SK-N-SH (cell line): ENCODE measurements around the gene ABCA6. TPM values are rescaled to one million over a fixed set of nuclear protein-coding genes. Genes with fewer than 3 reads are reported as not detected.

Experiments used
- CTCF ChIA-PET: fragments of 300-600, 350-600 bp; formaldehyde crosslinking; extraction: SDS; loops from one replicate; lab custom pipeline; 2021; lab: Yijun Ruan, JAX
- POLR2A ChIA-PET: fragments of 350-600 bp; sonication (Branson Sonifier 250); formaldehyde crosslinking; extraction: SDS; loops from one replicate; lab custom pipeline; 2020; ENCODE audit warnings: antibody characterized with exemption, inconsistent platforms; lab: Yijun Ruan, JAX
- DNase-seq: peaks from one replicate; pipeline ENCODE4 v3.0.0; 2012
- H2AFZ ChIP-seq: fragments of 200-600 bp; sonication (generic); 2 replicates; pipeline ENCODE4 v1.8.1; 2016; ENCODE audit warnings: antibody characterized with exemption, mild to moderate bottlenecking, low read depth
- H3F3A ChIP-seq: fragments of 200-600 bp; sonication (generic); replicated peaks from 2 replicates; pipeline ENCODE3; 2016; ENCODE audit warnings: antibody characterized with exemption, mild to moderate bottlenecking; ENCODE audit not compliant: insufficient read depth
- H3K27ac ChIP-seq, 2 experiments: fragments of 200-500 bp in 1 of 2; fragments of 200-600 bp in 1 of 2; sonication (Bioruptor generic) in 1 of 2; sonication (generic), shearing (Covaris generic) in 1 of 2; 2 replicates each; pipeline versions ENCODE4 v1.5.1 to v1.6.1; 2014 to 2016; ENCODE audit warnings: low read depth in 2 of 2, inconsistent platforms in 1 of 2, low read length in 1 of 2, mild to moderate bottlenecking in 1 of 2, mixed read lengths in 1 of 2
- H3K27me3 ChIP-seq: fragments of 200-600 bp; sonication (generic), shearing (Covaris generic); 2 replicates; pipeline ENCODE4 v1.6.1; 2016; ENCODE audit warnings: mixed run types; ENCODE audit not compliant: insufficient read depth
- H3K36me3 ChIP-seq, 2 experiments: fragments of 200-500 bp in 1 of 2; fragments of 200-600 bp in 1 of 2; sonication (Bioruptor generic) in 1 of 2; sonication (generic) in 1 of 2; replicated peaks in 1 of 2; 2 replicates each; pipeline versions ENCODE3 to v1.5.1; 2014 to 2016; ENCODE audit warnings: low read length in 1 of 2, mild to moderate bottlenecking in 1 of 2; ENCODE audit not compliant: insufficient read depth in 2 of 2, control insufficient read depth in 1 of 2
- H3K4me1 ChIP-seq, 2 experiments: fragments of 200-500 bp in 1 of 2; fragments of 200-600 bp in 1 of 2; sonication (Bioruptor generic) in 1 of 2; sonication (generic), shearing (Covaris generic) in 1 of 2; 2 replicates each; pipeline versions ENCODE4 v1.5.1 to v1.6.1; 2014 to 2016; ENCODE audit warnings: low read depth in 1 of 2, low read length in 1 of 2, mixed run types in 1 of 2; ENCODE audit not compliant: insufficient read depth in 2 of 2, control insufficient read depth in 1 of 2
- H3K4me2 ChIP-seq: fragments of 200-600 bp; sonication (generic), shearing (Covaris generic); 2 replicates; pipeline ENCODE4 v1.6.1; 2017; ENCODE audit warnings: mixed run types
- H3K4me3 ChIP-seq, 2 experiments: fragments of 200-500 bp in 1 of 2; fragments of 200-600 bp in 1 of 2; sonication (Bioruptor generic) in 1 of 2; sonication (generic), shearing (Covaris generic) in 1 of 2; 2 replicates each; pipeline versions ENCODE4 v1.5.1 to v1.8.1; 2014 to 2016; ENCODE audit warnings: low read depth in 2 of 2, inconsistent platforms in 1 of 2, low read length in 1 of 2, mild to moderate bottlenecking in 1 of 2, mixed read lengths in 1 of 2, moderate library complexity in 1 of 2
- H3K79me2 ChIP-seq: fragments of 200-600 bp; sonication (generic); 2 replicates; pipeline ENCODE4 v1.8.1; 2017; ENCODE audit warnings: mild to moderate bottlenecking; ENCODE audit not compliant: insufficient read depth
- H3K9ac ChIP-seq: fragments of 200-600 bp; sonication (generic); 2 replicates; pipeline ENCODE4 v1.6.1; 2017; ENCODE audit warnings: mixed run types
- H3K9me2 ChIP-seq: fragments of 200-600 bp; sonication (generic); 2 replicates; pipeline ENCODE4 v1.6.1; 2017; ENCODE audit warnings: mixed run types
- H3K9me3 ChIP-seq: fragments of 200-600 bp; sonication (generic); 2 replicates; pipeline ENCODE4 v1.6.1; 2017; ENCODE audit warnings: mixed run types, mild to moderate bottlenecking, moderate library complexity
- H4K20me1 ChIP-seq: fragments of 200-600 bp; sonication (generic); 2 replicates; pipeline ENCODE4 v1.6.1; 2017; ENCODE audit warnings: mild to moderate bottlenecking, mixed run types; ENCODE audit not compliant: insufficient read depth
- CHD2 ChIP-seq: fragments of 150-350 bp; IDR thresholded peaks from 2 replicates; pipeline ENCODE4 v1.6.1; 2018; ENCODE audit warnings: low read length; ENCODE audit not compliant: partially characterized antibody
- CTCF ChIP-seq: fragments of 200-600 bp; sonication (generic); IDR thresholded peaks from 2 replicates; pipeline ENCODE4 v1.6.1; 2017; ENCODE audit warnings: antibody characterized with exemption, mild to moderate bottlenecking, moderate library complexity
- ELF1 ChIP-seq: IDR thresholded peaks from 2 replicates; pipeline ENCODE4 v1.4.0; 2012
- EP300 ChIP-seq, 2 experiments: IDR thresholded peaks; 2 replicates each; pipeline versions ENCODE4 v1.4.0 to v1.6.1; 2012; ENCODE audit warnings: borderline replicate concordance in 1 of 2, low read depth in 1 of 2, low read length in 1 of 2
- EZH2phosphoT487 ChIP-seq: fragments of 200-600 bp; sonication (generic); IDR thresholded peaks from 2 replicates; pipeline ENCODE4 v1.6.1; 2017; ENCODE audit warnings: low read depth, mixed run types, mild to moderate bottlenecking, antibody characterized with exemption, moderate library complexity, borderline replicate concordance
- FOSL2 ChIP-seq: IDR thresholded peaks from 2 replicates; pipeline ENCODE4 v1.4.0; 2012; ENCODE audit warnings: low read depth, mild to moderate bottlenecking, moderate library complexity, borderline replicate concordance
- FOXJ3 ChIP-seq: sonication (generic); formaldehyde crosslinking; IDR thresholded peaks from 2 replicates; pipeline ENCODE4 v1.5.1; 2020; ENCODE audit warnings: mild to moderate bottlenecking, missing genetic modification reagents
- FOXM1 ChIP-seq: IDR thresholded peaks from 2 replicates; pipeline ENCODE4 v1.4.0; 2012; ENCODE audit warnings: low read depth, mild to moderate bottlenecking
- GABPA ChIP-seq: IDR thresholded peaks from 2 replicates; pipeline ENCODE4 v1.4.0; 2012; ENCODE audit warnings: low read depth, mild to moderate bottlenecking
- GATA2 ChIP-seq: sonication (generic); formaldehyde crosslinking; IDR thresholded peaks from 2 replicates; pipeline ENCODE4 v1.5.0; 2020; ENCODE audit warnings: mild to moderate bottlenecking, missing genetic modification reagents
- JUND ChIP-seq: IDR thresholded peaks from 2 replicates; pipeline ENCODE4 v1.4.0; 2012
- MEF2A ChIP-seq: IDR thresholded peaks from 2 replicates; pipeline ENCODE4 v1.4.0; 2012; ENCODE audit warnings: low read depth, borderline replicate concordance
- MXI1 ChIP-seq: IDR thresholded peaks from 2 replicates; pipeline ENCODE4 v1.6.1; 2012; ENCODE audit warnings: mild to moderate bottlenecking, low read depth, low read length, improper control_type of control experiment
- NFIC ChIP-seq: IDR thresholded peaks from 2 replicates; pipeline ENCODE4 v1.4.0; 2012; ENCODE audit warnings: borderline replicate concordance
- NRF1 ChIP-seq: IDR thresholded peaks from 2 replicates; pipeline ENCODE4 v1.6.1; 2012; ENCODE audit warnings: low read depth, mild to moderate bottlenecking, low read length
- POLR2AphosphoS5 ChIP-seq: IDR thresholded peaks from 2 replicates; pipeline ENCODE4 v1.6.1; 2012; ENCODE audit warnings: low read depth, low read length
- RCOR1 ChIP-seq: fragments of 150-350 bp; IDR thresholded peaks from 2 replicates; pipeline ENCODE4 v1.6.1; 2017; ENCODE audit warnings: antibody characterized with exemption, low read length
- REST ChIP-seq: IDR thresholded peaks from 2 replicates; pipeline ENCODE4 v1.6.1; 2012; ENCODE audit warnings: mild to moderate bottlenecking, low read depth, low read length, moderate library complexity
- RFX5 ChIP-seq: IDR thresholded peaks from 2 replicates; pipeline ENCODE4 v1.6.1; 2012; ENCODE audit warnings: mild to moderate bottlenecking, improper control_type of control experiment, low read length
- RXRA ChIP-seq: IDR thresholded peaks from 2 replicates; pipeline ENCODE4 v1.4.0; 2012; ENCODE audit warnings: low read depth, mild to moderate bottlenecking, borderline replicate concordance
- SIN3A ChIP-seq: IDR thresholded peaks from 2 replicates; pipeline ENCODE4 v1.6.1; 2012; ENCODE audit warnings: low read depth, mild to moderate bottlenecking, low read length, moderate library complexity, borderline replicate concordance
- SMC3 ChIP-seq: IDR thresholded peaks from 2 replicates; pipeline ENCODE4 v1.6.1; 2012; ENCODE audit warnings: low read depth, low read length, improper control_type of control experiment
- TEAD4 ChIP-seq: IDR thresholded peaks from 2 replicates; pipeline ENCODE4 v1.4.0; 2012; ENCODE audit warnings: mild to moderate bottlenecking, borderline replicate concordance; ENCODE audit not compliant: insufficient read depth
- USF1 ChIP-seq: IDR thresholded peaks from 2 replicates; pipeline ENCODE4 v1.4.0; 2012; ENCODE audit warnings: low read depth, borderline replicate concordance
- ZBTB33 ChIP-seq: IDR thresholded peaks from 2 replicates; pipeline ENCODE4 v1.4.0; 2012; ENCODE audit warnings: low read depth, borderline replicate concordance
- WGBS: methylation state at CpG from one replicate; pipeline ENCODE4 v1.1.6; 2017; ENCODE audit warnings: low lambda C conversion rate; 5-methylcytosine and 5-hydroxymethylcytosine counted together
- polyA plus RNA-seq, 3 experiments: library from polyadenylated mRNA; depleted of rRNA; stranded (reverse); fragments of >200 nt; gene quantifications; 2 replicates each; pipeline ENCODE4 v1.2.3, GENCODE V29; 2012

ABCA6 gene
- polyA plus RNA-seq, 1 of the 3 experiments (the other 2 are of a cell fraction) = 0.15 TPM

GRCh38 chr17:69175625-69176456 is 34.1 kb upstream of the ABCA6 start:
- peaks cover 0 to 13% of the 10 kb centered on the region in 2 experiments; a peak in 2 of 4 replicates for H3K4me1 ChIP-seq
- H3K27me3 ChIP-seq = no peaks in the 10 kb centered on the region
- CTCF ChIA-PET = interaction anchor here (0.7 kb wide), 1 partner anchor 20 kb away, joined by 3 read pairs; no protein-coding TSS in a partner anchor
- no peaks in the 10 kb centered on the region for H3K9me3 ChIP-seq
- peak overlapping the region; percentile 53 for H3K4me2 ChIP-seq
- no peak for DNase-seq
- H2AFZ ChIP-seq = peak overlapping the region; percentile 69; the same call in 1 of the 2 replicates
- H3K79me2 ChIP-seq = no peaks in the 10 kb centered on the region
- POLR2A ChIA-PET = no interaction called here
- H3K36me3 ChIP-seq = no peaks in the 10 kb centered on the region
- WGBS = 23% methylated on average over 4 of the region's 4 CpGs
- no peak overlapping the region; the same call in 1 of the 2 replicates for H3K9ac ChIP-seq
- no peaks in the 10 kb centered on the region for H4K20me1 ChIP-seq
- H3K27ac ChIP-seq = peak overlapping the region in 1 of 2 experiments; percentile 65; a peak in 2 of 4 replicates
- no peaks in the 10 kb centered on the region for H3K9me2 ChIP-seq
- peaks cover 10% of the 10 kb centered on the region for H3F3A ChIP-seq
- H3K4me3 ChIP-seq = no peak overlapping the region; a peak in 1 of 4 replicates
- no peak for TF ChIP-seq CTCF
- peak; percentile 94 for TF ChIP-seq JUND
- TF ChIP-seq GABPA = no peak
- no peak for TF ChIP-seq MXI1
- TF ChIP-seq GATA2 (CRISPR knock-in tag) = no peak
- TF ChIP-seq FOSL2 = peak; percentile 92
- no peak for TF ChIP-seq RFX5
- TF ChIP-seq FOXM1 = 0 out of 2 replicates have a peak, but pooled peaks have one; percentile 44
- no peak for TF ChIP-seq NRF1
- TF ChIP-seq TEAD4 = no peak
- TF ChIP-seq SIN3A = no peak
- TF ChIP-seq EP300 (IDR thresholded peaks at IDR 0.05; ENCODE audit: borderline replicate concordance in 1 of 2, low read depth in 1 of 2, low read length in 1 of 2) = peak in 1 of 2 experiments; percentile 85; a peak in 1 of 4 replicates
- TF ChIP-seq POLR2AphosphoS5 = peak; percentile 34; the same call in 1 of the 2 replicates
- no peak for TF ChIP-seq EZH2phosphoT487
- no peak for TF ChIP-seq RCOR1
- no peak for TF ChIP-seq REST
- TF ChIP-seq NFIC = peak; percentile 33; the same call in 1 of the 2 replicates
- no peak for TF ChIP-seq MEF2A
- TF ChIP-seq USF1 = no peak
- TF ChIP-seq ZBTB33 = no peak
- no peak for TF ChIP-seq FOXJ3 (CRISPR knock-in tag)
- TF ChIP-seq ELF1 = no peak
- no peak for TF ChIP-seq CHD2
- TF ChIP-seq RXRA = no peak
- no peak for TF ChIP-seq SMC3
